22Rv1 (cell line): ENCODE data around the gene LRP8.
"Not testable (repeated sequence)": the region's sequence is repeated elsewhere in the genome, so short reads cannot be mapped to it uniquely, and the experiment has no call there.

ENCODE experiments used
- H3K27ac ChIP-seq: fragments of 450-650 bp; 2 replicates; pipeline ENCODE4 v1.5.1; 2017
- ZFX ChIP-seq: fragments of 450-650 bp; IDR thresholded peaks from 2 replicates; pipeline ENCODE4 v1.6.1; 2017; ENCODE audit warnings: antibody characterized with exemption, borderline replicate concordance
- TF ChIP-seq, protein P1 (sequence below): fragments of 450-650 bp; IDR thresholded peaks from 2 replicates; pipeline ENCODE4 v1.5.1; 2017; ENCODE audit warnings: mild to moderate bottlenecking

Gene LRP8

DNA sequence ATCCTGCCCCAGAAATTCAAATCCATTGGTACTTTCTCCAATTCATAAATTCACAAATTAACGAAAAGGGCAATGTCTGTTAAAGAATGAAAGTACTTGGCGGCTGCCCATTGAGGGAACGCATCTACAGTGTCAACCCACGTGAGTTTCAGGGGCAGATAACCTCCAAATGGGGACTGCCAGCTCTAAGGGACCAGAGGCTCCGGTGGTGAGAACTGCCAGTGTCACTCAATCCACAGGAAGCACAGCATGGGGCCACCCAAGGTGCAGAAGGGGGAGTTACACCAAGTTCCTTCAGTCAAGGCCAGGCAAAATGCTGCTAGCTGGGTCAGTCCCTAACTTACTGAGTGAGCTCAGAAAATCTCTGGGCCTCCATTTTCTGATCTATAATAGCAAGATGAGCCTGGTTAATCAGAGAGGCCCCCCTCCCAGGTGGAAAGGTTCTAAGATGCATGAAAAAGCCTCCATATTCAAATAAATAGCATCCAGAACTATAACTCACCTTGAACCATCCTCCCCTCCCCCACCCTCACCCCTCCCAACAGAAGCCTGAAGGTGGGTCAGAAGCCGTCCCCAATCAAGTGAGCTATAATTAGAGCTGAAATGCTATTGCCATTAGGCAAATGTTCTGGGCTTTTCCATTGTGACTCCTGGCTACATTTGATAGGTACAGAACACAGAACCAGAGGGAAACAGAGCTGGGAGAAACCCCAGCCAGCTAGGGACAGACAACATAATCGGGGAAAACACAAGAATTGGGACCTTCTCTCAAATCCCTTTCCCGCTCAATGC, 41.7 kb downstream of the LRP8 start:
- H3K27ac ChIP-seq: no peak overlapping the region

DNA sequence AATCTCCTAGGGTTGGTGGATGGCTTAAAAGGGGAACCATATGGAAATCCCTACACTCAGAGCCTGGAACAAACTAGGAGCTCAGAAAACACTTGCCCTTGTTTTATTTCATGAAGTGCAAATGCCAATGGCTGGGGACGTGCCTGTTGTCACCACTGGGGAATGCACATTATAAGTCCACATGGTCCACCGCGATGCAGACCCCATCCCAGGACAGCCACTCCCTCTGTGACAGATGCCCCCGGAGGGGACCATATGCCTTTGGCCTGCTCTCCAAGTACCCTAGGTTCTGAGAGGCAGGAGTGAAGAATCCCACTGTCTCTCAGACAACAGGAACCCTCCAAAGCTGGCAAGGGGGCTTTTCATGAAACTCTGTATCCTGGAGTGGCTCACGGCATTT, 42.3 kb downstream of the LRP8 start:
- no peak overlapping the region for H3K27ac ChIP-seq
- TF ChIP-seq ZFX: no peak
- TF ChIP-seq, protein P1, sequence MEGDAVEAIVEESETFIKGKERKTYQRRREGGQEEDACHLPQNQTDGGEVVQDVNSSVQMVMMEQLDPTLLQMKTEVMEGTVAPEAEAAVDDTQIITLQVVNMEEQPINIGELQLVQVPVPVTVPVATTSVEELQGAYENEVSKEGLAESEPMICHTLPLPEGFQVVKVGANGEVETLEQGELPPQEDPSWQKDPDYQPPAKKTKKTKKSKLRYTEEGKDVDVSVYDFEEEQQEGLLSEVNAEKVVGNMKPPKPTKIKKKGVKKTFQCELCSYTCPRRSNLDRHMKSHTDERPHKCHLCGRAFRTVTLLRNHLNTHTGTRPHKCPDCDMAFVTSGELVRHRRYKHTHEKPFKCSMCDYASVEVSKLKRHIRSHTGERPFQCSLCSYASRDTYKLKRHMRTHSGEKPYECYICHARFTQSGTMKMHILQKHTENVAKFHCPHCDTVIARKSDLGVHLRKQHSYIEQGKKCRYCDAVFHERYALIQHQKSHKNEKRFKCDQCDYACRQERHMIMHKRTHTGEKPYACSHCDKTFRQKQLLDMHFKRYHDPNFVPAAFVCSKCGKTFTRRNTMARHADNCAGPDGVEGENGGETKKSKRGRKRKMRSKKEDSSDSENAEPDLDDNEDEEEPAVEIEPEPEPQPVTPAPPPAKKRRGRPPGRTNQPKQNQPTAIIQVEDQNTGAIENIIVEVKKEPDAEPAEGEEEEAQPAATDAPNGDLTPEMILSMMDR: no peak

More for the DNA sequence above, 41.7 kb downstream of the LRP8 start:
- no peak for TF ChIP-seq ZFX
- TF ChIP-seq, protein P1: no peak

DNA sequence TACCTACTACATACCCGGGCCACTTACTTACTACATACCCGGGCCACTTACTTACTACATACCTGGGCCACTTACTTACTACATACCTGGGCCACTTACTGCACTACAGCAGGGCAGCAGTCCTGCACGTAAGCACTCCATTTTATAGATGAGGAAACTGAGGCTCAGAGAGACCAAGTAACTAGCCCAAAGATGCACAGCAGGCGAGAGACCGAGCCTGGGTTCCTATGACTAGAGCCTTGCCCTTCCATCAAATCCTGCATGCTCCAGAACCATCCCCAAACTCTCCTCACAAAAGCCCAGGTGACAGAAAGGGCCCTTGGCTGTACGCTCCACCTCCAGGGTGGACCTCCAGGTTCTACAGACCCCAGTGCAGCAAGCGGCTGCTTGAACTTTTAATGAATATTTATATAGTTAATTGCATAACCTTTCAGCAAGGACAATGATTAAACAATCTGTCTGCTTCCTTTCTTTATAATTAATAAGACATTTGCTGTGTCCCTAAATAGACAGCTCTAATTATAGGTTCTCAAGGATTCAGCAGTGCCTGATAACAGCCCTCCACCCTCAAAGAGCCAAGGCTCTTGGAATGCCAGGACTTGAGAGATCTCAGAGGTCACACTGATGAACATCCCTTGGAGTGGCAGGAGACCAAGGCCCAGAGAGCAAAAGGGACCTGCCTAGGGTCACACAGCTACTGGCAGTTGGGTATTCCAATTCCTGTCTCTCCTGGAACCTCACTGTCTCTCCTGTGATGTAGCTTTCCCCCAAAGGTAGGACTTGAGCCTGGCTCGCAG, 43.4 kb downstream of the LRP8 start:
- no peak for TF ChIP-seq ZFX
- TF ChIP-seq, protein P1: no peak
- no peak overlapping the region for H3K27ac ChIP-seq

DNA sequence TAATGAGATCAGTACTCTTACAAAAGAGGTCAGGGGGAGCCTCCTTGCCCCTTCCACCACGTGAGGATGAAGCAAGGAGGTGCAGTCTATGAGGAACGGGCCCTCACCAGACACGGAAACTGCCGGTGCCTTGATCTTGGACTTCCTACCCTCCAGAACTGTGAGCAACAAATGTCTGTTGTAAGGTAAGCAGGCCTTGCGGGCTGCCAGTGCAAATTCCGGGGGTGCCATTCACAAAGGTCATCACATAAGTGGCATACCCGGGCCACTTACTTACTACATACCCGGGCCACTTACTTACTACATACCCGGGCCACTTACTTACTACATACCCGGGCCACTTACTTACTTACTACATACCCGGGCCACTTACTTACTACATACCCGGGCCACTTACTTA, 44.7 kb downstream of the LRP8 start:
- H3K27ac ChIP-seq: not testable (repeated sequence)

DNA sequence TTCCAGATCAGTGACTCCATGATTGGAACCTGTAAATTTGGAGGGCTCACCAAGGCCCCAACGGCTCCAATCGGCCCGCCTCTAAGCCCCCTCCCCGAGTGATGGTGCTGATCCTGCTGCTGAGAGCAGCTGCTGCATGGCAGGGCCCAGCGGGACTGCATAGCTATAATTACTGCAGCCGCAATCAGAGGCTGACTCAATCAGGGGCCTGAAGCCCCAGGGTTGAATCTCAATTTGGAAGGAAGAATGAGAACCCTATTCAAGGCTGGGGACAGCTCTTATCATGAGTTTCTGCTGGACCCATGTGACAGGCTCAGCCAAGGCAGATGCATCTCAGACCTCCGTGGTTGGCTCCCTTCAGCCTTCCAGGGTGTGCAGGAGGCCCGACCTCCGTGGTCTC, 46.7 kb downstream of the LRP8 start:
- TF ChIP-seq, protein P1: no peak
- no peak for TF ChIP-seq ZFX

DNA sequence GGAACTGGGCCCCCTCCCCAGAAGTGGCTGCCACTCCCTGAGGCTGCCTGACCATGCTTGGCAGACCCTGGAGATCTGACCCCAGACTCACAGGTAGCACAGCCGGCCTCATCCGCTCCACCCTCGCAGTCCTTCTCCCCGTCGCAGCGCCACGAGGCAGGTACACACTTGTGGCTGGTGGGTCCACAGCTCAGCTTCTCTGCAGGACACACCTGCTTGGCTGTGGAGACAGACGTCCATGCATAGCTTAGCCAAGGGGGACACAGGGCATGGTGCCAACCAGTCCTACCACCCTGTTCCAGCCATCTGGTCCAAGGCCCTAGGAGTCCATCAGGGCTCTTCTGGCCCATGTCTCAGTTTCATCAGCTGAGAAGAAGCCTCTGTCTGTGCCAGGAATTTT, 47.4 kb downstream of the LRP8 start:
- H3K27ac ChIP-seq: no peak overlapping the region
- no peak for TF ChIP-seq ZFX
- TF ChIP-seq, protein P1: no peak

More for the DNA sequence above, 46.7 kb downstream of the LRP8 start:
- no peak overlapping the region for H3K27ac ChIP-seq

DNA sequence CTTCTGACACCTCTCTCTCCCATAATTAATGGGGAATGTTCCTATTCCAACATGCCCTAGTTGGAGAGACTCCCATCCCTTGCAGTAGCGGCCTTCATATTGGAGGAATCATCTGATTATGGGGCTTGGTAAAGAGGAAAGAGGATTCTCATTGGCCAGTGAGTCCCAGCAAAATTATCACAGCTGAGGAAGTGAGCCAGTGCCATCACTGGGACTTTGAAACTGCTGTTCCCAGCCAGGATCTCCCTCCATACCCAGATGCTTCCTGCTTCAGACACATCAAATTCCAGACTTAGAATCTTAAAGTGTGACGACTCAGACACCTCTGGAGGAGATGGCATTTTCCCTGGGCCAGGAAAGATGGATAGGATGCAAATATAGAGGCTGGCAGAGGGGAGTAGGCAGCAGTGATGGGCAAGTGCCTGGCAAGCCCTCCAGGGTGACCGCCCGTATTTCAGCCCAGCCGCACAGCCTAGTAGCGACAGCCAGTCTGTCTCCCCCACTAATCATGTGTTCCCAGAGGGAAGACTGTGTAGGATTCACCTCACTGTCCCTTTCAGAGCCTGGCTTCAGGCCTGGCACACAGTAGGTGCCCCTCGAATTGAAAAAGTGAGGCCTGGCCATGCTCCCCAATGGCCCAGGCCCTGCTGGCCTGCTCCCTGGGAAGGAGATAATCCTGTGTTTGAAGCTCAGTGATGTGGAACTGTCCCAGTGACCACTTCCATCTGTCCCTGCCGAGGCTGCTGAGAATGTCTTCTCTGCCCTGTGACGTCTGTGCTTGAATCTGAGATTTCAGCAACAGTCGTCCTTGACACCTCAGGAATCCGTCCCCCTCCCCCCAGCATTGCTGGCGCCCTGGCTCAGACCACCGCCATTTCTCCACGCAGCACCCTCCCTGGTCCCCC, 48.3 kb downstream of the LRP8 start:
- TF ChIP-seq, protein P1: no peak
- TF ChIP-seq ZFX: no peak
- H3K27ac ChIP-seq: no peak overlapping the region
